ENCODE data around the gene S1PR2.

DNA sequence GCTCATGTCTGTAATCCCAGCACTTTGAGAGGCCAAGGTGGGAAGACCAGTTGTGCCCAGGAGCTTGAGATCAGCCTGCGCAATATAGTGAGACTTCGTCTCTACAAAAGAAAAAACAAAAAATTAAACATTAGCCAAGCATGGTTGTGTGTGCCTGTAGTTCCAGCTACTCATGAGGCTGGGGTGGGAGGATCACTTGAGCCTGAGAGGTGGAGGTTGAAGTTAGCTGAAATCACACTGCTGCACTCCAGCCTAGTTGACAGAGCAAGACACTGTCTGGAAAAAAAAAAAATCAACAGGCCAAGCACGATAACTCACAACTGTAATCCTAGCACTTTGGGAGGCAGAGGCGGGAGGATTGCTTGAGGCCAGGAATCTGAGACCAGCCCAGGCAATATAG is 3.9 kb upstream of the S1PR2 start:
- TF ChIP-seq, protein P1, sequence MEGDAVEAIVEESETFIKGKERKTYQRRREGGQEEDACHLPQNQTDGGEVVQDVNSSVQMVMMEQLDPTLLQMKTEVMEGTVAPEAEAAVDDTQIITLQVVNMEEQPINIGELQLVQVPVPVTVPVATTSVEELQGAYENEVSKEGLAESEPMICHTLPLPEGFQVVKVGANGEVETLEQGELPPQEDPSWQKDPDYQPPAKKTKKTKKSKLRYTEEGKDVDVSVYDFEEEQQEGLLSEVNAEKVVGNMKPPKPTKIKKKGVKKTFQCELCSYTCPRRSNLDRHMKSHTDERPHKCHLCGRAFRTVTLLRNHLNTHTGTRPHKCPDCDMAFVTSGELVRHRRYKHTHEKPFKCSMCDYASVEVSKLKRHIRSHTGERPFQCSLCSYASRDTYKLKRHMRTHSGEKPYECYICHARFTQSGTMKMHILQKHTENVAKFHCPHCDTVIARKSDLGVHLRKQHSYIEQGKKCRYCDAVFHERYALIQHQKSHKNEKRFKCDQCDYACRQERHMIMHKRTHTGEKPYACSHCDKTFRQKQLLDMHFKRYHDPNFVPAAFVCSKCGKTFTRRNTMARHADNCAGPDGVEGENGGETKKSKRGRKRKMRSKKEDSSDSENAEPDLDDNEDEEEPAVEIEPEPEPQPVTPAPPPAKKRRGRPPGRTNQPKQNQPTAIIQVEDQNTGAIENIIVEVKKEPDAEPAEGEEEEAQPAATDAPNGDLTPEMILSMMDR (conservative IDR thresholded peaks at IDR 0.05): no peak
- no peak for TF ChIP-seq EZH2 (IDR thresholded peaks at IDR 0.05; ENCODE audit: low read depth)

Measured in PC-9 (cell line).